GM18502 (cell line): ENCODE measurements around the gene NPM1.

ENCODE experiments used
- ATAC-seq: cut with Tn5 transposase; IDR thresholded peaks from one replicate; pipeline ENCODE4 v1.9.1; 2021; ENCODE audit warnings: mild to moderate bottlenecking; ENCODE audit not compliant: unreplicated experiment, poor library complexity

The NPM1 gene

DNA sequence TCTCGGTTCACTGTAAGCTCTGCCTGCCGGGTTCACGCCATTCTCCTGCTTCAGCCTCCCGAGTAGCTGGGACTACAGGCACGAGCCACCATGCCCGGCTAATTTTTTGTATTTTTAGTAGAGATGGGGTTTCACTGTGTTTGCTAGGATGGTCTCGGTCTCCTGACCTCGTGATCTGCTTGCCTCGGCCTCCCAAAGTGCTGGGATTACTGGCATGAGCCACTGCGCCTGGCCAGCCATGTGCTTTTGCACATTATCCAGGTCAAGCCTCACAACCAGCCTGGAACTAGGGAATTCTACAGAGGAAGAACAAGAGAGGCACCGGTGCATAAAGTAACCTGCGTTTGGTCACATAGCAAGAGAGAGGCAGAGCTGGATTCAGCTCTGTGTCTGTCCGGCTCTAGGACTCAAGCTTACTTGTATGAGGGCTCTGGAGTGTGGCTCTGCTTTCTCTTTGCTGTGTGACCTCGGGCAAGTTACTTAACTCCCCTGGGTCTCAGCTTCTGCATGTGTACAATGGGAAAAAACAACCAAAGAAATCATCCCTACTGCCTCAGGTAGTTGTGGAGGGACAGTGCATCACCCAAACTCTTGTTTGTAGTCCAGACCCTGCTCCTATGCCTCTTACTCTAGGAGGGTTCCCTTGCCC lies 38.1 kb downstream of the NPM1 start:
- ATAC-seq: no peak

DNA sequence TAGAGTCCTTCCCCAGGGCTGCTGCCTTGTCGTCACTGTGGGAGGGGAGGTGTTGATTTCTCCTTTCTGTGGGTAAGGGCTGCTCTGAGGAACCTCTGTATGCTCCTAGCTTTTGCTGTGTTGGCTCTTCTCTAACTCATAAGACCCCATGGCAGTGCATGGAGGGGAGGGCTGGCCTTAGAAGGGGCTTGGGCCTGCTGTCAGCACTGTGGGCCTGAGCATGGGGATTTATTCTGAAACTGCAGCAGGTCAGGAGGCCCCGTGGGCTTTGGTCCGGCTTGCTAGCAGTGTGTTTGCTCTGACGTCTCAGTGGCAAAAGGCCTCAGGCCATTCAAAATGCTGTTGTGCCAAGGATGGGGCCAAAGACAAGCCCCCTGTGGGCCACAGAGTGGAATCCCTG lies 38.6 kb downstream of the NPM1 start:
- no peak for ATAC-seq

DNA sequence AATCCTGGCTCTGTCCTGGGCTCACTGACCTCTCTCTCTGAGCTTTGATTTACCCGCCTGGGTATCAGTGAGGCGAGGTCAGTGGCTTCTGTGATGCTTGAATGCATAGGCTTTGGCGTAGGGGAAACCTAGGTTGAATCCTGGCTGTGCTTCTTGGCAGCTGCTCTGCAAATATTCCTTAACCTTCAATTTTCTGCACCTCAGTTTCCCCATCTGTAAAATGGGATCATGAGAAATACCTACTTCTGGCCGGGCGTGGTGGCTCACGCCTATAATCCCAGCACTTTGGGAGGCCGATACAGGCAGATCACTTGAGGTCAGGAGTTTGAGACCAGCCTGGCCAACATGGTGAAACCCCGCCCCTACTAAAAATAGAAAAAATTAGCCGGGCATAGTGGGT lies 39.0 kb downstream of the NPM1 start:
- ATAC-seq: no peak

DNA sequence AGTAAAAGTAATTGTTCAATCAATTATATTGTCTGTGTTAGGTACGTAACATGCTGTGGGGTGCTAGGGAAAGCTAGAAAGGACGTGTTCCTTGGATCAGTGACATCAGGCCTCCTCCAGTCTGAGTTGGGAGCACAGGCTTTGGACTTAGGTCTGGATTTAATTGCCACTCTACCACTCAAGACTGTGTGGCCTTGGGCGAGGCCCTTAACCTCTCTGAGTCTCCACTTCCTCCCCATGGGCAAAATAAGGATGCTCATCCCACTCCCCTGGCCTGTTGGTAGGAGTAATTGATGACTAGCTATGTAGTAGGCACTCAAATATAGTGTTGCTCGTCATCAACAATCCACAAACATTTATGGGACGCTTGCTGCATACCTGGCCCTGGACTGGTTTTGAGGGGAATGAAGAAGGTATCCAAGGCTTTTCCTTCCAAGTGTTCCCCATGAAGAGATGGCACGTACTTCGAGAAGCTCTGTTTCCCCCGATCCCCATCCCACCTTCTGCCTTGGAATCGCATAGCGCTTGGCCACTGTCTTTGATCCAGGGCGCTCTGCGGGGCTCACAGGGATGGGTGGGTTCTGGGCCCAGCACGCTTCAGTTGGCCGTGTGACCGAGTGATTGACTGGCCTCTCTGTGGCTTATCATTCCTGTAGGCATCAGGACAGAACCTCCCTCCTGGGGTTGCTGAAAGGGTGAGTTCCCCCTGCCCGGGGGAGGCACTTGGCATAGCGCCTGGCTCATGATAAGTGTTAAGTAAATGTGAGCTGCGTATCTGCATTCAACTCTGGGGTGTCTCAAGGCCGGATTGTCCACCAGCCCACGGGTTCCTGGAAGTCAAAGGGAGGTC lies 39.9 kb downstream of the NPM1 start:
- no peak for ATAC-seq

GRCh38 chr5:171428168-171428696 lies 40.6 kb downstream of the NPM1 start:
- no peak for ATAC-seq

- no peak for ATAC-seq
These were observed 41.3 kb downstream of the NPM1 start for GRCh38 chr5:171428809-171429542.

DNA sequence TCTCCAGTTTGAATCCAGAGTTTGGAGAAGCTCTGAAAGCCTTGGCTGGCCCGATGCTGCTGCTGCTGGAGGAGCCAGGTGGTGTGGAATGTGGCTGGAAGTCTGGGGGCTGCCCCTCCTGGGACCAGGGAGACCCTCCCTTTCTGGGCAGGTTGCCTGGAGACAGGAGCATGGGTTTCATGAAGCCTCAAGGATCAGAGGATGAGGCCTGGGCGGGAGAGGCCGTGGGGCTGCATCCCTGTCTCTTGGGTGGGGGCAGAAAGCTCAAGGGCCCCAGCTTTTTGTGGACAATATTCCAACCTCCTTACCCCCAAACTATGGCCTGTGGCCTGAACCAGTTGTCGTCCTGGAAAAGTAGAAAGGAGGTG lies 41.9 kb downstream of the NPM1 start:
- no peak for ATAC-seq

GRCh38 chr5:171431251-171431777 lies 43.7 kb downstream of the NPM1 start:
- ATAC-seq: no peak

DNA sequence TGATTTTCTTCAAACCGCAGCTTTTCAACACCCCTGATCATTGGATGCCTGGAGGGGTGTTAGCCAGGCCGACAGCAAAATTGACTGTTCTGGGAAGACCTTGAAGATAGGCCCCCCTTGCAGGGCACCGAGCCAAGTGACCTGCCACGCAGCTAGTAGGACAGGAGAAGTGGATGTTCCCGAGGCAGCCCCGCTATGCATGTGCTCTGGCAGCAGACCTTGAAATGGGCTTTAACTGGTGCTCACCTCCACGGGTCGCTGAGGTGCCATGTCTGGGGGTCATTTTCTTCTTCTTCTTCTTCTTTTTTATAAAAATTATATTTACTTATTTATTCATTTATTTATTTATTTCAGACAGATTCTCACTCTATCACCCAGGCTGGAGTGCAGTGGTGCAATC lies 44.4 kb downstream of the NPM1 start:
- ATAC-seq: no peak

- no peak for ATAC-seq
These were observed 45.1 kb downstream of the NPM1 start for GRCh38 chr5:171432583-171433351.

GRCh38 chr5:171433352-171433698 lies 45.7 kb downstream of the NPM1 start:
- no peak for ATAC-seq

DNA sequence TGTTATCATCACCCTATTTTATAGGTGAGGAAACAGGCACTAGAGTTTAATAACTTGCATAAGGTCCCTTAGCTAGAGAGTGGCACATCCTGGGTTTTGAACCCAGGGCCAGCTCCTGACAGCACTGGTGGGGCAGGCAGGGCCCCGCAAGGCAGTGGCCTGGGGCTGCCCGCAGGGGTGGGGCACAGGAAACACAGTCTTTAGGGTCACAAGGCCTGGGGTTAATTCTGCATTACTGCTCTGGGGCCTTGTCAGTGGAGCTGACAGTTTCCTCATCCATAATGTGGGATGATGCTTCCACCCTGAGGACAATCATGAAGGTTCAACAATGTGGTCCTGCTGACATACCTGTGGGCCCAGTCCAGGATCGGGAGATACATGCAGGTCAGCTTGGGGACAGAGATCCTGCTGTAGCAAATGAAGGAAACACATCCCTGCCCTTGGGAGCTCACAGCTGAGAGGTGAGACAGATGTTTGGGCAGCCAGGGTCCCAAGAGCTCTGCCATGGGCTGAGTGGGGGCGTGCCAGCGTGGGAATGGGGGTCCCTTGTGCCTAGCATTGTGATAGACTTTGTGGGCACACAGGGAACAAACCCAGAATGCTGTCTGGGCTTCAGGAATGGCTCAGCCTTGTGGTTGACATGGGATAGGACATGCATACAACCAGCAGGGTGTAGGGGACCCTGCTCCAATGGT lies 46.5 kb downstream of the NPM1 start:
- ATAC-seq: no peak

DNA sequence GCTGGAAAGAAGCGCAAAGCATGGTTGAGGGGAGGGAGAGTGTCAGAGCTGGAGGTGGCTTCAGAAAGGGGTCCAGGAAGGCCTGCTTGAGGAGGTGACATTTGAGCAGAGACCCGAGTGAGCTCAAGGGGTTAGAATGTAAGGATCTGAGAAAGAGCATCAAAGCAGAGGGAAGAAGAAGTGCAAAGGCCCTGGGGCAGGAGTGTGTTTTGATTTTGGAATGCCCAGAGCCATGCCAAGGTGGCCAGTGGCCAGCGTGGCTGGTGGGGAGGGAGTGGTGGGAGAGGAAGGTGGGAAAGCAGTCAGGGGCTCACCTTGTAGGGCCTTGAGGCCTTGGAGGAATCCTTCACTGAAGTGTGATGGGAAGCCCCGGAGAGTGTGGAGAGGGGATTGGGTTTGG lies 47.2 kb downstream of the NPM1 start:
- no peak for ATAC-seq

GRCh38 chr5:171435908-171436307 lies 48.3 kb downstream of the NPM1 start:
- ATAC-seq: no peak

- no peak for ATAC-seq
These were observed 49.2 kb downstream of the NPM1 start for GRCh38 chr5:171436804-171437285.

DNA sequence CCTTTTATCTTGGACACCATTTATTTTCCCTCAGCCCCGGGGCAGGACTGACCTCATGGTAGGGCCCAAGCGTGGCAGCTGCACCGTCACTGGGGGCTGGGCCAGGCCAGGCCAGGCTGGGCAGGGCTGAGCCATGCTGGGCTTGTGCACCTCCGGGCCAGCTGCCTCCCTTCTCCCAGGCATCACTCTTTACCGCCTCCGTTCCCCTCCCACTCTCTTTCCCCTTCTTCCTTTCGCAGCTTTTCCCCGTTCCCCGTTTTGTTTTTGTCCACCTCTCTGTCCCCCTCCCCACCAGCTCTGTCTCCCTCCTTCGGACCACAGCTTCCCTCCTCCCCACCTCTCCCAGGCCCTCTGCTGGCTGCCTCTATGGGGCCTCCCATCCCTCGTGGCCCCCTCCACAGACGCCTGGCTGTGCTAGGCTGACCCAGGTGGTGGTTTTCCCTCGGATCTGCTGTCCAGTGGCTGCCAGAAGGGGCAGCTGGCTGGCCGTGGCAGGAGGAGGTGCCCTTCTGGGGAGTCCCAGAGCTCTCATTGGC lies 49.7 kb downstream of the NPM1 start:
- no peak for ATAC-seq

GRCh38 chr5:171438738-171439137 lies 51.1 kb downstream of the NPM1 start:
- no peak for ATAC-seq

DNA sequence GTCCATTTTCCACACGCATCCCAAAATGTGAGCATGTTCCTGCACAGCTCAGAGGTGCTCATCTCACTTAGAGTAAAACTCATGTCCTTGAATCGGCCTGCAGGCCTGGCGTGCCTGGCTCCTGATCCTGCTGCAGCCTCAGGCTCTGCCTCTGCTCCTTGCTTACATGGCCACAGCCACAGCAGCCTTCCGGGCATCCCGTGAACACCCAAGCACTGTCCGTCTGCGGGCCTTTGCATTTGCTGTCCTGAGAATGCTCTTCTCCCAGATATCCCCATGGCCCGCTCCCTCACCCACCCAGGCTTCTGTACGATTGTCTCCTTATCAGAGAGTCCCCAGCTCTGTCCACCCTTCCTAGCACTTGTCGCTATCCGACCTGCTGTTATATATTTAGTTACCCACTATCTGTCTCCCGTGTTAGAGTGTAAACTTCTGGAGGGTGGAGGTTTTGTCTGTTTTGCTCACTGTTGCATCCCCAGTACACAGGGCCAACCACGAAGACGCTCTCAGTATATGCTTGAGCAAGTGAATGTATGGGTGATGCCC lies 53.7 kb downstream of the NPM1 start:
- ATAC-seq: no peak
